GM13977 (cell line): Measurements from ENCODE around the gene PTGES3L.
"Not testable (repeated sequence)": the region's sequence is repeated elsewhere in the genome, so short reads cannot be mapped to it uniquely, and the experiment has no call there.

Experiments
- DNase-seq: peaks from one replicate; pipeline ENCODE4 v3.0.0; 2012; ENCODE audit warnings: low spot score
- CTCF ChIP-seq: IDR thresholded peaks from 2 replicates; pipeline ENCODE4 v1.5.1; 2012; ENCODE audit warnings: mild to moderate bottlenecking, control low read depth; ENCODE audit not compliant: insufficient read depth; ENCODE audit errors: extremely low read depth, missing control alignments
- in situ Hi-C: fragments of 300-500 bp; cut with MboI; formaldehyde crosslinking; loops from one replicate; pipeline ENCODE4 v1.12.0; 2022; ENCODE audit warnings: low sequenced_read_pairs, low pct_unique_long_range_greater_than_20kb, mixed read lengths, inconsistent platforms; ENCODE audit not compliant: unreplicated experiment

PTGES3L gene

GRCh38 chr17:42999003-42999525, 19.2 kb upstream of the PTGES3L start:
- no peak for DNase-seq
- in situ Hi-C loops, result no loop called here
- no peak for TF ChIP-seq CTCF

DNA sequence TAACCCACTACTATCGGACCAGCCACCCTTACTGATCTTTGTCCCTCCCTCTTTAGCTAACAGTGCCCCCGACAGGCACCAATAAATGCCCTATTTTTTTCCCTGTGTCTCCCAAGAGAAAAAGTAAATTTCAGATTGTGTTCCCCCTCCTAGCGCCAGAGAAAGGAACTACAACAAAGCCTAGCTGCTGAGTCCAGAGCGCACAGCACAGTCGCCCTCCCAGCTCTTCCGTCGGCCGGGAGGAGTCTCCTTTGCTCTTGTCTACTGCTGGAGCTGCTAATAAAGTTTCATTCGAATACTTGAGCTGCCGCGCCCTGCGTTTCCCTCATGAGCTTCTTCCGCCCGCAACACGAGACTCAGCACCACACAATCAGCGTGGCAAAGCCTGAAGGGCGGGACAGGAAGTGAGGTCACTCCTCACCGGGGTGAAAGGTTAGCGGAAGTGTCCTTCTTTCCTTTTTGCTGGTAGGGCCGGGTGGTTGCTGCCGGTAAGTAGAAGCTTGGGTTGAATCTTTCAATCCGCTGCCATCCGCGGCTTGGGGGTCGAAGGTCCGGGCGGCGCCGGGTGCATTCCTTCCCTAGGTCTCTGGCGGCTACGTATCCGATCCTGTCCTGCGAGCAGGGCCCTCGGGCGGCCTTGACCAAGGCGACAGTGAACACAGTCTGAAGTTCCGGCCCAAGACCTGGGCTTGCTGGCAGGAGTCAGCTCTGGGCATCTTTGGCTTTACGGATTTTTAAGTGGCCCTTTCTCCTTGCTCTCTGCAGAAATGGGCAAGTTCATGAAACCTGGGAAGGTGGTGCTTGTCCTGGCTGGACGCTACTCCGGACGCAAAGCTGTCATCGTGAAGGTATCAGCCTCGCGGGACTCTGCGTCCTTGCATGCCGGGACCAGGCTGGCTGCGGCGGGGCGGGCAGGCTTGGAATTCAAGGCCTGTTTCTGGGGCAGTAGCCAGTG, 18.4 kb upstream of the PTGES3L start, which contains the start of gene RPL27:
Gene RPL27 (plus strand): TSS at position 436 of the 955 bp plus-strand sequence. CDS start 332 bp downstream, at position 768.
- in situ Hi-C loops, result no loop called here
- DNase-seq, result peak; percentile 90
- peak; percentile 76 for TF ChIP-seq CTCF

DNA sequence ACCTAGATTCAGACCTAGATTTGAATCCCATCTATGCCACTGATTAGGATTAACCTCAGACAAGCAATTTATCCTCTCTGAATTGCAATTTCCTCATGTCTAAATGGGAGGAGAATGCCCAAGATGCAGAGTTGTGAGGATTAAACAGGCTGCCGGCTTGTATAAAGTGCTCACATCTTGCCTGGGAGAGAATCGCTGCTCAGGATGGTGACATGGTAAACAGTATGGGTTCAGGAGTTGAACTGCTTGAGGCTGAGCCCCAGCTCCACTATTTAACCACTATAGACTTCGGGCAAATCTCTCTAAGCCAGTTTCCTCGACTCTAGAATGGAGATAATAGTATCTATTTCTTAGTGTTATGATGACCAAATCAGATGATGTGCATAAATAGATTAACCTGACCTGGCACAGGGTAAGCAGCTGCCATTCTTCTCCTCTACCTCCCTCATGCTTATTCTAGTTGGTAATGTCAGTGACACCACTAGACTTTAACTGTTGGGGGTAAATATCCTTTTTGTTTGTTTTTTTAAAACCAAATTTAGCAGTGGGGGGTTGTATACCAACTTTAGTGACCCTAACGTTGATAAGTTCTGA, 17.6 kb upstream of the PTGES3L start:
- DNase-seq, result no peak
- in situ Hi-C loops, result no loop called here
- TF ChIP-seq CTCF, result no peak

DNA sequence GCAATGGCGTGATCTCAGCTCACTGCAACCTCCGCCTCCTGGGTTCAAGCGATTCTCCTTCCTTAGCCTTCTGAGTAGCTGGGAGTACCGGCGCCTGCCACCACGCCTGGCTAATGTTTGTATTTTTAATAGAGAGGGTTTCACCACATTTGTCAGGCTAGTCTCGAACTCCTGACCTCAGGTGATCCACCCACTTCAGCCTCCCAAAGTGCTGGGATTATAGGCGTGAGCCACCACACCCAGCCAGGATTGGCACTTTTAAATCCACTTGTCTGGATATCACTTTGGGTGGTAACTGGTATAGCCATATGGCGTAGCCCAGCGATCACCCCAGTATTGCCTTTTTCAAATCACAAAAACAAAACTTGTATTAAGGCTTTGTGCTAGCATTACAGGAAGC, 14.0 kb upstream of the PTGES3L start:
- in situ Hi-C loops, DNase-seq: not testable (repeated sequence)

DNA sequence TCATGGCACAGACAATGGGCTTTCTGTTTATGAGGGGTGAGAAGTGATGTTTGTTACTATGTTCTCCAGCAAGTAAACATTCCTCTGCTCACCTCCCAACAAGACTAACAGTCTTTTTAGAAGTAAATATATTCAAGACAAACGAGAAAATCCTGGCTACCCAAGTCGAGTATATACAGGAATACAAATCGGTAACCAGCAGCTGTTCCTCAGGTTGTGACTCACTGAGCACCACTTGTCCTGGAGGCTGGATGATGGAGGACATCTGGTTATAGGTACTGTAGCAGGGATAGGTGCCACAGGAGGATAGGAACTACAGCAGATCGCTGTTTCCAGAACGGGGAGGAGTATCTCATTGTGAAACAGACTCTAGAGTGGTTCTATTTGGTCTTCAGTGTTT, 13.0 kb upstream of the PTGES3L start:
- no peak for DNase-seq
- in situ Hi-C loops, result no loop called here
- no peak for TF ChIP-seq CTCF

- in situ Hi-C loops, result no loop called here
- TF ChIP-seq CTCF, result no peak
- no peak for DNase-seq
These were observed 11.6 kb upstream of the PTGES3L start for GRCh38 chr17:42991471-42991870.
